ENCODE data around the gene H2BW1.
"Not testable (repeated sequence)": the region's sequence is repeated elsewhere in the genome, so short reads cannot be mapped to it uniquely, and the experiment has no call there.

DNA sequence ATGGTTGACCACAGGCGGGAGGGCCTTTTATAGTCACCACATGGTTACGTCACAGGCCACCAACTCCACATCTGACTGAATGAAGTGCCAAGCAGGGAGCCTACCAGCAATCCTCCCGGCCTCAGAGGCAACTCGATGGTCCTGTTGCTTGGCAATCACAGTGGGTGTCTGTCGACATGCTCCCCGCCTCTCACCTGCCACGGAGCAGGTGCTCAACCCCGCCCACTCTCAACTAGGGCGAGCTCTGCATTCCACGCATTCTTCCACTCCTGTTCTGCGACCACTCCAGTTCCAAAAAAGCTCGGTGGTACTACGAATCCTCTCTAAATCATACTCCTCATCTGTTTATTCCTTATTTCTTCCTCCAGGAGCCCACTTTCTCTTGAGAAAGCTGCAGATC is 30.0 kb downstream of the H2BW1 start:
- TF ChIP-seq, protein P1, sequence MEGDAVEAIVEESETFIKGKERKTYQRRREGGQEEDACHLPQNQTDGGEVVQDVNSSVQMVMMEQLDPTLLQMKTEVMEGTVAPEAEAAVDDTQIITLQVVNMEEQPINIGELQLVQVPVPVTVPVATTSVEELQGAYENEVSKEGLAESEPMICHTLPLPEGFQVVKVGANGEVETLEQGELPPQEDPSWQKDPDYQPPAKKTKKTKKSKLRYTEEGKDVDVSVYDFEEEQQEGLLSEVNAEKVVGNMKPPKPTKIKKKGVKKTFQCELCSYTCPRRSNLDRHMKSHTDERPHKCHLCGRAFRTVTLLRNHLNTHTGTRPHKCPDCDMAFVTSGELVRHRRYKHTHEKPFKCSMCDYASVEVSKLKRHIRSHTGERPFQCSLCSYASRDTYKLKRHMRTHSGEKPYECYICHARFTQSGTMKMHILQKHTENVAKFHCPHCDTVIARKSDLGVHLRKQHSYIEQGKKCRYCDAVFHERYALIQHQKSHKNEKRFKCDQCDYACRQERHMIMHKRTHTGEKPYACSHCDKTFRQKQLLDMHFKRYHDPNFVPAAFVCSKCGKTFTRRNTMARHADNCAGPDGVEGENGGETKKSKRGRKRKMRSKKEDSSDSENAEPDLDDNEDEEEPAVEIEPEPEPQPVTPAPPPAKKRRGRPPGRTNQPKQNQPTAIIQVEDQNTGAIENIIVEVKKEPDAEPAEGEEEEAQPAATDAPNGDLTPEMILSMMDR (IDR thresholded peaks at IDR 0.05), result not testable (repeated sequence)
- not testable (repeated sequence) for TF ChIP-seq POLR2A, POLR2AphosphoS5 (IDR thresholded peaks at IDR 0.05)
